Pons (tissue), 1 donor: ENCODE measurements around the gene SYT1.
A peak's percentile ranks its signal among the peaks of the same experiment; 100 is the strongest.
"Not testable (repeated sequence)": the region's sequence is repeated elsewhere in the genome, so short reads cannot be mapped to it uniquely, and the experiment has no call there.

Experiments
- DNase-seq: peaks from one replicate; pipeline ENCODE4 v3.0.0-alpha.2; 2016; ENCODE audit warnings: low spot score

The SYT1 gene

GRCh38 chr12:79407671-79408622, 543.4 kb downstream of the SYT1 start:
- DNase-seq: peak; percentile 44

DNA sequence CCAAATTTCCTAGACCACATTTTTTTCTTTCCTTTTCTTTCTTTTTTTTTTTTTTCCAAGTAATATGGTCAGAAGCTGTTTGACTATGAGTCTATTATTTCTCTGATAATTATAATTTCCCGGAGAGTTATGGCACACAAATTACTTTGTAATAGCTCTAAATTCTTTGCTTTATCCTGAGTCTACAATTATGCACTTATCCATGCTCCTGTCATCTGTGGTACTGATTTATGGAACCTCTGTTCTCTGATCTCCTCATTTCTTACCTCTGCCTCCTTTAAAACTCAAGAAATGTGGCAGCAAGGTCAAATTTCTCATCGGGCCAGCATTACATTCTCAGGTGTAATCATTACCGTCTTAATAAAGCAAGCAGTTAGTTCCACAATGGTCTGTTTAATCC, 544.1 kb downstream of the SYT1 start:
- no peak for DNase-seq

DNA sequence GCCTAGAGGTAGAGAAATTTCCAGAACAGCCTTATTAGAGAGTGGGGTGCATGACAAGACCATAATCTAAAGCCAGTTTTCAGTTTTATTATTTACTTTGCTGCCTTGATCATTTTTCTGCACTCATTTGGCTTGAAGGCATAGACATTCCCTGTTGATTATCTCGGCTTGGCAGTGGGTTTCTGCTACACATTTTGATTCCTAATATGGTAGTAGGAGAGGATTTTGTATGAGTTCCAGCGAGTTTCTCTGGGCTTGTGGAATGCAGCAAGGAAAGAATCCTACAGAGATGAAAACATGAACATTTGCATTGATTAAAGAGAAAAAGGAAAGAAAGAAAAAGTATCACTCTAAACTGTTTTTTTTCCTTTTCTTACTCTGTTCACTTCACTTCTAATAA, 545.0 kb downstream of the SYT1 start:
- DNase-seq: no peak

GRCh38 chr12:79411791-79412190, 547.2 kb downstream of the SYT1 start:
- DNase-seq: no peak

DNA sequence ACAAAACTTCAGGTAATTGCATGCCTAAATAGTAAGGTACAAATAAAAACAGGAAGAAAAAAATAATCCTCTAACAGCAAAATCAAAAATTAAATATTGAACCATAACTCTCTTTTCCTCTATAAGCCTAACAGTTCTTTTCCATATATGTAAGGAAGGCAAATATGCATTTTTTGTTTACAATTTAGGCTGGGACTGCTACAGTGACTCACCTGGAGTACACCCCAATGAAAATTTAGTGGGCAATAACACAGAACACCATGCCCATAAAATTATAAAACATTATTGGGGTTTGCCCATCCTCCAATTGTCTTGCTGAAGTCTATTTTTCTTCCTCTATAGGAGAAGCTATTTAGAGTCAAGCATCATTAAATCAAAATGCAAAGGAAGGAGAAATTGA, 549.2 kb downstream of the SYT1 start:
- no peak for DNase-seq

GRCh38 chr12:79414252-79414651, 549.7 kb downstream of the SYT1 start:
- no peak for DNase-seq

GRCh38 chr12:79415321-79415720, 550.7 kb downstream of the SYT1 start:
- no peak for DNase-seq

- no peak for DNase-seq
Measured at GRCh38 chr12:79415746-79416435, 551.3 kb downstream of the SYT1 start.

GRCh38 chr12:79420146-79420618, 555.6 kb downstream of the SYT1 start:
- no peak for DNase-seq

DNA sequence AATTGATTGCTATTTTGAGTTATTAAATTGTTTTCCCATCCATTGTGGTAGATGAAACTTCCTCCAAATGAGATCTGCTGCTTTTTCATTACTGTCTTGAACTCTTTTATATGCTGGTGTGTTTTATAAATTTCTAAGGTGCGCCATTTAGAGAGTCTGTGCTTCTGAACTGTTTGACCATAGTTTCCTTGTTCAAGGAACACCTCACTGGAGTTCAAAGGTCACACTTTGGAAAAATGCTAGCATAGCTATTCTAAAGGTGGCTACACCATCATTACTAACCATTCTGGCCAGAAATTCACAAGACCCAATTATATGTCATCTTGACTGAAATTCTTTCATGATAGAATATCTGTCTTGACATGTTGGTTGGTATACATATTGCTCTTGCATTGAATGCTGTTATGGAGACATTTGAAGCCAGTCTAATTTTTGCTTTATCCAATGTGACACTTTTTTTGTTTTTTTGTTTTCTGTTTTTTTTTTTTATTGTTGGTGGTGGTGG, 556.7 kb downstream of the SYT1 start:
- DNase-seq: no peak

DNA sequence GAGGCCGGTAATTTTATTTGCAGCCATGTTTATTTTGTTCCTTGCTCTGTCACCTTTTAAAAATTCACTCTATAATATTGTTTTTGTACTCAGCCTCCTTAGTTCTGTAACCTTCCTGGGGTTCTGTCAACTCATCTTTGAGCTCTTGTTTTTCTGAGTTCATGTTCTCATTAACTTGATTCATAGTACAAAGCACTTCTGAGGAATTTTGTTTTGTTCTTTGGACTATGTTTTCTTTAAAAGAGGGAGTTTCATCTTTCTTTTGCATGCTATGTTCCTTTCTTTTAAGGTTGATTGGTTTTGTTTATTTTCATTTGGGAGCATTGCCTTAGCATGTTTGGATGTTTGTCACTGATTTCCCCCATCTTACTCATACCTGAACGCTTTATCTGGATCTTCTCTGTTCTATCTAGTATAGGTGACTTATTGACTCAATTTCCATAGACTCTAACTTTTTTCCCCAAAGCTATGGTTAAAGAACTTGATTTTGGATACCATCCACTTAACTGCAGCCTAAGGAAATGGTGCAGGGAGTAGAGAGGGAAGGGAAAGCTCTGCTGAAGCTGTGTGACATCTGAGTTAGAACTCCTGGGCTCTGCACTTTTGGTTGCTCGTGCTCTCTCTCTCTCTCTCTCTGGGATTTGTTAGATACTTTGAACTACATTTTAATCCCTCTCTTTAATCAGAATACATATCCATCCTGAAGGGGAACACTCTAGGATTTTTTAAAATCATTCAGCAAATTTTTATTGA, 557.7 kb downstream of the SYT1 start:
- no peak for DNase-seq

- no peak for DNase-seq
Measured at GRCh38 chr12:79423560-79423959, 559.0 kb downstream of the SYT1 start.

DNA sequence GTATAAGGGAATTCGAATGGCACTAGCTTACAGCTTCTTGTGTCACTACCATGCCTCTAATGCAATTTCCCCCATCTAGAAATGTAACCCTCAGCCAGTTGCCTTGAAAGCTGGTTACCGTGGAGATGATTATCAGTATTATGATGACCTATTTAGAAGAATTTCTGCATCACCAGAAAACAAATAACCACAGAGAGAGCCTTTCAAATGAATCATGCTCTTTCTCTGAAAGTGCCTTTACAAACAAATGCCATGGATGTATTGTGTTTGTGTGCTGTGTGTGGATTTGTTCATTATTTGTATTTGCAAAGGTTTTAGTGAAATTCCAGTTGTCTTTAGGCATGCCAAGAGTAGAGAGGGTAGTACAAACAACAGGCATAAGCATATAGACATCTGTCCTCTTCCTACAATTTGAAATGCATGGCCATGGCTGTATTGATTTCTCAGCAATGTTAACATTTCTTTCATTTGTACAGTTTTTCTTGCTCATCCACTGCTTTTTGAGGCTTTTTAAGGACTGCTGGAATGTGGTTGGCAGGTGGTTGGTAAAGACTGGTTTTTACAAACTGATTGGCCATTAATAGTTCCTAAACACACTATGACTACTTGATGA, 559.6 kb downstream of the SYT1 start:
- DNase-seq: no peak

GRCh38 chr12:79426121-79426520, 561.5 kb downstream of the SYT1 start:
- DNase-seq: no peak

- not testable (repeated sequence) for DNase-seq
Measured at GRCh38 chr12:79426744-79427143, 562.2 kb downstream of the SYT1 start.

GRCh38 chr12:79433465-79434072, 569.0 kb downstream of the SYT1 start:
- DNase-seq: no peak

GRCh38 chr12:79434561-79434960, 570.0 kb downstream of the SYT1 start:
- no peak for DNase-seq

GRCh38 chr12:79435742-79436141, 571.2 kb downstream of the SYT1 start:
- no peak for DNase-seq

GRCh38 chr12:79438480-79439174, 574.1 kb downstream of the SYT1 start:
- DNase-seq: no peak

GRCh38 chr12:79439175-79439825, 574.7 kb downstream of the SYT1 start:
- no peak for DNase-seq
